ENCODE measurements around the gene TNXB.
"Not testable (repeated sequence)": the region's sequence is repeated elsewhere in the genome, so short reads cannot be mapped to it uniquely, and the experiment has no call there.

Gene TNXB

DNA sequence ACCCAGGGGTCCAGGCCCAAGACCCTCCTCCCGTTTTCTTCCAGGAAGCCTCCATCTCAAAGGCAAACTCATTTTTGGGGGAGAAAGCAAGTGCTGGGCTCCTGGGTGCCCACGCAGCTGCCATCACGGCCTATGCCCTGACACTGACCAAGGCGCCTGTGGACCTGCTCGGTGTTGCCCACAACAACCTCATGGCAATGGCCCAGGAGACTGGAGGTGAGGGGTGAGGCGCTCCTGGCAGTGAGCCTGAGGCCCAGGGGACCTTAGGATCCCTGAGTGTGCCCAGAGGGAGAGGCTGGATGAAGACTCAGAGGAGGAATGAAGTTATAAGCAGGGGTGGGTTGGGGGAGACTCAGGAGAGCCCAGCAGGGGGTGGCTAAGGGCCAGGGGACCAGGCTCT, 112.8 kb downstream of the TNXB start:
- DNase-seq (ENCODE audit: low spot score), result not testable (repeated sequence)

DNA sequence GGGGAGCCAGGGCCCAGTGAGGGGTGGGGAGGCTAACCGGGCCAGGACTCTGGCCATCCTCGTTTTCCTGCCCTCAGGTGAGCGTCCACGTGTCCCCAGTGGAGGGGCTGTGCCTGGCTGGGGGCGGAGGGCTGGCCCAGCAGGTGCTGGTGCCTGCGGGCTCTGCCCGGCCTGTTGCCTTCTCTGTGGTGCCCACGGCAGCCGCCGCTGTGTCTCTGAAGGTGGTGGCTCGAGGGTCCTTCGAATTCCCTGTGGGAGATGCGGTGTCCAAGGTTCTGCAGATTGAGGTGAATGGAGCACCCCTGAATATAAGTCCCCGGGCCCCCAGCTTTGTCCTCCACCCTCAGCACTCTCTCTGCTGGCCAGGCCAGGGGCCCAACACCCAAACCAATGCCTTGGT, 114.7 kb downstream of the TNXB start:
- not testable (repeated sequence) for DNase-seq (ENCODE audit: low spot score)

Measured in ecto neural progenitor cell (in vitro differentiated cells).